Measurements from ENCODE around the gene RNASEH2B.

Gene RNASEH2B

GRCh38 chr13:50940509-50940908 is 30.9 kb downstream of the RNASEH2B start:
- no peak for DNase-seq (ENCODE audit: low read depth)

- no peak for DNase-seq (ENCODE audit: low read depth)
These were observed 31.6 kb downstream of the RNASEH2B start for GRCh38 chr13:50941146-50941545.

- no peak for DNase-seq (ENCODE audit: low read depth)
These were observed 33.2 kb downstream of the RNASEH2B start for GRCh38 chr13:50942630-50943311.

- DNase-seq (ENCODE audit: low read depth) = no peak
These were observed 36.1 kb downstream of the RNASEH2B start for GRCh38 chr13:50945669-50946068.

- no peak for DNase-seq (ENCODE audit: low read depth)
These were observed 39.0 kb downstream of the RNASEH2B start for GRCh38 chr13:50948601-50949000.

GRCh38 chr13:50950849-50951248 is 41.3 kb downstream of the RNASEH2B start:
- no peak for DNase-seq (ENCODE audit: low read depth)

- no peak for DNase-seq (ENCODE audit: low read depth)
These were observed 41.8 kb downstream of the RNASEH2B start for GRCh38 chr13:50951366-50951765.

- DNase-seq (ENCODE audit: low read depth) = no peak
These were observed 45.6 kb downstream of the RNASEH2B start for GRCh38 chr13:50955241-50955640.

GRCh38 chr13:50955798-50956197 is 46.2 kb downstream of the RNASEH2B start:
- DNase-seq (ENCODE audit: low read depth) = no peak

- no peak for DNase-seq (ENCODE audit: low read depth)
These were observed 48.0 kb downstream of the RNASEH2B start for GRCh38 chr13:50957620-50958019.

GRCh38 chr13:50969691-50970090 is 60.1 kb downstream of the RNASEH2B start:
- DNase-seq (ENCODE audit: low read depth) = no peak

- DNase-seq (ENCODE audit: low read depth) = no peak
These were observed 61.4 kb downstream of the RNASEH2B start for GRCh38 chr13:50970956-50971355.

GRCh38 chr13:50974268-50974667 is 64.7 kb downstream of the RNASEH2B start:
- no peak for DNase-seq (ENCODE audit: low read depth)

GRCh38 chr13:50979187-50979586 is 69.6 kb downstream of the RNASEH2B start:
- DNase-seq (ENCODE audit: low read depth) = no peak

GRCh38 chr13:50981686-50982085 is 72.1 kb downstream of the RNASEH2B start:
- DNase-seq (ENCODE audit: low read depth) = no peak

GRCh38 chr13:50989476-50989875 is 79.9 kb downstream of the RNASEH2B start:
- DNase-seq (ENCODE audit: low read depth) = no peak

- no peak for DNase-seq (ENCODE audit: low read depth)
These were observed 80.7 kb downstream of the RNASEH2B start for GRCh38 chr13:50990065-50990817.

- no peak for DNase-seq (ENCODE audit: low read depth)
These were observed 81.4 kb downstream of the RNASEH2B start for GRCh38 chr13:50990818-50991506.

GRCh38 chr13:50991579-50992521 is 82.3 kb downstream of the RNASEH2B start:
- DNase-seq (ENCODE audit: low read depth) = no peak

GRCh38 chr13:50993371-50993770 is 83.8 kb downstream of the RNASEH2B start:
- DNase-seq (ENCODE audit: low read depth) = no peak

GRCh38 chr13:50993934-50994333 is 84.3 kb downstream of the RNASEH2B start:
- no peak for DNase-seq (ENCODE audit: low read depth)

- DNase-seq (ENCODE audit: low read depth) = no peak
These were observed 85.1 kb downstream of the RNASEH2B start for GRCh38 chr13:50994651-50995050.

Measured in stimulated activated CD8-positive, alpha-beta memory T cell treated with anti-CD3 and anti-CD28 coated beads, Interleukin-12 subunit alpha, Interleukin-12 subunit beta, amount 100 ng/mL, for 1 hour (primary cell).